ENCODE data around the gene CALHM6. TPM values are rescaled to one million over a fixed set of nuclear protein-coding genes. Genes with fewer than 3 reads are reported as not detected.

The CALHM6 gene
- polyA plus RNA-seq, 1 of the 3 experiments (the other 2 are of a cell fraction), result 0.51 TPM

- no peaks in the 10 kb centered on the region for H3K36me3 ChIP-seq (replicated peaks in 1 of 2; ENCODE audit: control insufficient read depth in 1 of 2, insufficient read depth in 2 of 2, low read length in 1 of 2)
- ChIA-PET CTCF (interaction anchor here (0.6 to 4.3 kb wide), 7 partner anchors 16 to 157 kb away, joined by 3 to 19 read pairs (median 4); partner anchors contain the start of gene CALHM6), POLR2A (no interaction called here)
- no peak overlapping the region for H3K27ac ChIP-seq (ENCODE audit: low read depth in 2 of 2, low read length in 1 of 2)
- H3K4me1 ChIP-seq (ENCODE audit: control insufficient read depth in 1 of 2, insufficient read depth in 2 of 2, low read depth in 1 of 2, low read length in 1 of 2), result peaks cover 0 to 6% of the 10 kb centered on the region in 2 experiments; a peak in 3 of 4 replicates
- H3K4me3 ChIP-seq (ENCODE audit: low read depth in 2 of 2, low read length in 1 of 2), result no peak overlapping the region
- no peak overlapping the region for H3K4me2 ChIP-seq
- WGBS (ENCODE audit: low lambda C conversion rate), result 73% methylated on average over 5 of the region's 5 CpGs
- no peak overlapping the region for H2AFZ ChIP-seq (ENCODE audit: low read depth)
- TF ChIP-seq TAF1 (IDR thresholded peaks at IDR 0.05; ENCODE audit: borderline replicate concordance, low read depth, low read length) (no peak), GATA2 (CRISPR knock-in tag; IDR thresholded peaks at IDR 0.05) (no peak), CTCF (IDR thresholded peaks at IDR 0.05) (no peak), PBX3 (IDR thresholded peaks at IDR 0.05) (no peak), RXRA (IDR thresholded peaks at IDR 0.05; ENCODE audit: borderline replicate concordance, low read depth) (no peak), ZBTB33 (IDR thresholded peaks at IDR 0.05; ENCODE audit: borderline replicate concordance, low read depth) (no peak), JUND (IDR thresholded peaks at IDR 0.05) (no peak), RAD21 (IDR thresholded peaks at IDR 0.05; ENCODE audit: low read length) (no peak), NFIC (IDR thresholded peaks at IDR 0.05; ENCODE audit: borderline replicate concordance) (no peak), EP300 (IDR thresholded peaks at IDR 0.05; ENCODE audit: borderline replicate concordance in 1 of 2, low read depth in 1 of 2, low read length in 1 of 2) (no peak), GABPA (IDR thresholded peaks at IDR 0.05; ENCODE audit: low read depth) (no peak), MAX (IDR thresholded peaks at IDR 0.05; ENCODE audit: low read depth) (no peak), MXI1 (IDR thresholded peaks at IDR 0.05; ENCODE audit: low read depth, low read length) (no peak), RFX5 (IDR thresholded peaks at IDR 0.05; ENCODE audit: low read length) (no peak), ELF1 (IDR thresholded peaks at IDR 0.05) (no peak), FOXM1 (IDR thresholded peaks at IDR 0.05; ENCODE audit: low read depth) (no peak)
- DNase-seq, result no peak
- H3K9me2 ChIP-seq, result no peaks in the 10 kb centered on the region
- H4K20me1 ChIP-seq (ENCODE audit: insufficient read depth), result no peaks in the 10 kb centered on the region
- no peaks in the 10 kb centered on the region for H3K79me2 ChIP-seq (ENCODE audit: insufficient read depth)
- no peaks in the 10 kb centered on the region for H3K9me3 ChIP-seq
- H3F3A ChIP-seq (replicated peaks; ENCODE audit: insufficient read depth), result peaks cover 14% of the 10 kb centered on the region
- no peak overlapping the region for H3K9ac ChIP-seq
- no peaks in the 10 kb centered on the region for H3K27me3 ChIP-seq (ENCODE audit: insufficient read depth)
These were observed 16.1 kb upstream of the CALHM6 start for GRCh38 chr6:116445102-116445501.
